Breast epithelium (tissue), 4 donors: ENCODE results near the gene TIFAB. TPM values are rescaled to one million over a fixed set of nuclear protein-coding genes. Genes with fewer than 3 reads are reported as not detected.

Source experiments
- DNase-seq, 2 donors: peaks; one replicate each; pipeline ENCODE4 v3.0.0-alpha.2; 2019; ENCODE audit warnings: low spot score in 2 of 2
- H3K27ac ChIP-seq, 2 donors: fragments of 200-600 bp; sonication (generic) in 1 of 2; one replicate each; pipeline ENCODE4 v1.5.1; 2016 to 2019; ENCODE audit warnings: mild to moderate bottlenecking in 1 of 2
- H3K27me3 ChIP-seq, 2 donors: fragments of 200-600 bp; sonication (generic) in 1 of 2; one replicate each; pipeline versions ENCODE4 v1.5.1 to v1.6.0; 2017 to 2019; ENCODE audit warnings: control low read depth in 1 of 2, mild to moderate bottlenecking in 1 of 2
- H3K36me3 ChIP-seq: fragments of 200-600 bp; one replicate; pipeline ENCODE4 v1.5.1; 2019
- H3K4me1 ChIP-seq, 2 donors: fragments of 200-600 bp; sonication (generic); one replicate each; pipeline ENCODE4 v1.5.1; 2016 to 2019; ENCODE audit warnings: control low read depth in 1 of 2
- H3K4me3 ChIP-seq, 3 donors: fragments of 200-600 bp; sonication (generic); 1 replicate in 2 of 3; 2 replicates in 1 of 3; pipeline ENCODE4 v1.5.1; 2016 to 2019; ENCODE audit warnings: mild to moderate bottlenecking in 3 of 3, moderate library complexity in 2 of 3
- H3K9me3 ChIP-seq, 2 donors: fragments of 200-600 bp; sonication (generic) in 1 of 2; one replicate each; pipeline ENCODE4 v1.5.1; 2016 to 2019; ENCODE audit warnings: control low read depth in 1 of 2
- POLR2A ChIP-seq: fragments of 450-650 bp; IDR thresholded peaks from one replicate; pipeline ENCODE4 v1.6.1; 2016; ENCODE audit warnings: antibody characterized with exemption, mild to moderate bottlenecking, moderate library complexity
- POLR2AphosphoS5 ChIP-seq, 3 donors: sonication (generic); formaldehyde crosslinking; IDR thresholded peaks; one replicate each; pipeline ENCODE4 v1.6.1; 2017; ENCODE audit warnings: antibody characterized with exemption in 3 of 3
- intact Hi-C: fragments of 100-400 bp; cut with DNase I; formaldehyde crosslinking; loops from one replicate; pipeline ENCODE4 v1.15.1; 2023; ENCODE audit warnings: low total_unique reads
- total RNA-seq, 3 donors: library from RNA; depleted of rRNA; stranded (reverse); fragments of >200 nt; gene quantifications; one replicate each; pipeline ENCODE4 v1.1.0, GENCODE V29; 2016
- TF ChIP-seq, protein P1 (sequence below), 3 donors: fragments of 450-650 bp; IDR thresholded peaks; one replicate each; pipeline ENCODE4 v1.5.1; 2016 to 2017; ENCODE audit warnings: antibody characterized with exemption in 3 of 3, mild to moderate bottlenecking in 3 of 3, moderate library complexity in 3 of 3

TIFAB gene
- total RNA-seq, 3 donors from 2014 or later = not detected

DNA sequence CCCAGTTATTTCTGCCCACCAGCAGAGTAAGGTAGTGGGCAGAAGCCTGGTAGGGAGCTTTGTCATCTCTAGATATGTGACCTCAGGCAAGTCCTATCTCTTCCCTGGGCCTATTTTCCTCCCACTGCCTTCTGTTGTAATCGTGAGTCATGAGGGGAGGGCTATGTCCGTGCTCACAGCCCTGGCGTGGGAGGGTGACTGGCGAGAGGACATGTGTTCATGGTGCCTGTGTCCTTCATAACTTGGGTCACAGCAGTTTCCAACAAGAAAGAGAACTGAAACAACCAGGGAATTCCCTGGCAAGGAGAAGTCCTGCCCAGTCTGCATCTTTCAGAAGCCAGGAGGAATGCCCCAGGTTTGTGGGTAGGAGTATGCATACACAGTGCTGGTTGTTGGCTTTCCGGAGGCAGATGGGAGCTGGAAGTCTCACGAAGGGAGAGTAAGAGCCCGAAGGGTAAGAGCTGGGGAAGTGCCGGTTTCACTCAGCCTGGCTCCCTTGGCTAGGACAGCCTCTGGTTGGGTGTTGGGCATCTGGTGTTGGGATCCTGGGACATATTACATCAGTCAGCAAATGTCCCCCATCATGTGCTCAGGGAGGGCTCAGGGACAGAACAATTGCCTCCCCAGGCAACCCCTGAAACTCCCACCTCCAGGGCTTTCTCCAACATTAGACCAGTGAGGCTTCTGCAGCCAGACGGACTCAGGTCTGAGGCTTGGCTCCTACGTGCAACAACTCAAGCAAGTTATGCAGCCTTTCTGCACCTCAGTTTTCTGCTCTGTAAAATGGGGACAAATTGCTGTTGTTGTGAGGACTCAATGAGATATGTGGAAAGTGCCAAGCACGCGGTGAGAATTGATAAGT is 4.3 kb upstream of the TIFAB start:
- intact Hi-C loops = no loop called here
- Histone ChIP-seq H3K27ac (no peak overlapping the region), H3K4me3 (no peak overlapping the region), H3K27me3 (no peaks in the 10 kb centered on the region), H3K36me3 (no peaks in the 10 kb centered on the region), H3K9me3 (no peaks in the 10 kb centered on the region), H3K4me1 (no peaks in the 10 kb centered on the region)
- TF ChIP-seq POLR2AphosphoS5 (IDR thresholded peaks at IDR 0.05) (no peak), POLR2A (no peak)
- TF ChIP-seq, protein P1, sequence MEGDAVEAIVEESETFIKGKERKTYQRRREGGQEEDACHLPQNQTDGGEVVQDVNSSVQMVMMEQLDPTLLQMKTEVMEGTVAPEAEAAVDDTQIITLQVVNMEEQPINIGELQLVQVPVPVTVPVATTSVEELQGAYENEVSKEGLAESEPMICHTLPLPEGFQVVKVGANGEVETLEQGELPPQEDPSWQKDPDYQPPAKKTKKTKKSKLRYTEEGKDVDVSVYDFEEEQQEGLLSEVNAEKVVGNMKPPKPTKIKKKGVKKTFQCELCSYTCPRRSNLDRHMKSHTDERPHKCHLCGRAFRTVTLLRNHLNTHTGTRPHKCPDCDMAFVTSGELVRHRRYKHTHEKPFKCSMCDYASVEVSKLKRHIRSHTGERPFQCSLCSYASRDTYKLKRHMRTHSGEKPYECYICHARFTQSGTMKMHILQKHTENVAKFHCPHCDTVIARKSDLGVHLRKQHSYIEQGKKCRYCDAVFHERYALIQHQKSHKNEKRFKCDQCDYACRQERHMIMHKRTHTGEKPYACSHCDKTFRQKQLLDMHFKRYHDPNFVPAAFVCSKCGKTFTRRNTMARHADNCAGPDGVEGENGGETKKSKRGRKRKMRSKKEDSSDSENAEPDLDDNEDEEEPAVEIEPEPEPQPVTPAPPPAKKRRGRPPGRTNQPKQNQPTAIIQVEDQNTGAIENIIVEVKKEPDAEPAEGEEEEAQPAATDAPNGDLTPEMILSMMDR (IDR thresholded peaks at IDR 0.05) = no peak
- peak in 1 of 2 donors; percentile 25 for DNase-seq

- Histone ChIP-seq H3K27ac (no peak overlapping the region), H3K36me3 (no peaks in the 10 kb centered on the region), H3K4me3 (no peak overlapping the region), H3K4me1 (no peaks in the 10 kb centered on the region), H3K27me3 (no peaks in the 10 kb centered on the region), H3K9me3 (no peaks in the 10 kb centered on the region)
- TF ChIP-seq POLR2AphosphoS5 (IDR thresholded peaks at IDR 0.05) (no peak), POLR2A (no peak)
- intact Hi-C loops = no loop called here
- no peak for DNase-seq
Observed at GRCh38 chr5:135455876-135456237, 3.7 kb upstream of the TIFAB start.

- no peaks in the 10 kb centered on the region for H3K9me3 ChIP-seq
- no peaks in the 10 kb centered on the region for H3K27me3 ChIP-seq
- no peak for DNase-seq
- intact Hi-C loops = no loop called here
- no peak overlapping the region for H3K4me3 ChIP-seq
- no peaks in the 10 kb centered on the region for H3K4me1 ChIP-seq
- H3K27ac ChIP-seq = no peak overlapping the region
- H3K36me3 ChIP-seq = no peaks in the 10 kb centered on the region
- TF ChIP-seq, protein P1 (IDR thresholded peaks at IDR 0.05) = no peak
- TF ChIP-seq POLR2A (no peak), POLR2AphosphoS5 (IDR thresholded peaks at IDR 0.05) (no peak)
Observed at GRCh38 chr5:135454946-135455345, 2.8 kb upstream of the TIFAB start.

- H3K27ac ChIP-seq = no peak overlapping the region
- no peaks in the 10 kb centered on the region for H3K4me1 ChIP-seq
- TF ChIP-seq POLR2A (no peak), POLR2AphosphoS5 (IDR thresholded peaks at IDR 0.05) (no peak)
- TF ChIP-seq, protein P1 (IDR thresholded peaks at IDR 0.05) = no peak
- no peaks in the 10 kb centered on the region for H3K27me3 ChIP-seq
- no peaks in the 10 kb centered on the region for H3K9me3 ChIP-seq
- intact Hi-C loops = no loop called here
- DNase-seq = no peak
- no peak overlapping the region for H3K4me3 ChIP-seq
- H3K36me3 ChIP-seq = no peaks in the 10 kb centered on the region
Observed at GRCh38 chr5:135453613-135454012, 1.5 kb upstream of the TIFAB start.

DNA sequence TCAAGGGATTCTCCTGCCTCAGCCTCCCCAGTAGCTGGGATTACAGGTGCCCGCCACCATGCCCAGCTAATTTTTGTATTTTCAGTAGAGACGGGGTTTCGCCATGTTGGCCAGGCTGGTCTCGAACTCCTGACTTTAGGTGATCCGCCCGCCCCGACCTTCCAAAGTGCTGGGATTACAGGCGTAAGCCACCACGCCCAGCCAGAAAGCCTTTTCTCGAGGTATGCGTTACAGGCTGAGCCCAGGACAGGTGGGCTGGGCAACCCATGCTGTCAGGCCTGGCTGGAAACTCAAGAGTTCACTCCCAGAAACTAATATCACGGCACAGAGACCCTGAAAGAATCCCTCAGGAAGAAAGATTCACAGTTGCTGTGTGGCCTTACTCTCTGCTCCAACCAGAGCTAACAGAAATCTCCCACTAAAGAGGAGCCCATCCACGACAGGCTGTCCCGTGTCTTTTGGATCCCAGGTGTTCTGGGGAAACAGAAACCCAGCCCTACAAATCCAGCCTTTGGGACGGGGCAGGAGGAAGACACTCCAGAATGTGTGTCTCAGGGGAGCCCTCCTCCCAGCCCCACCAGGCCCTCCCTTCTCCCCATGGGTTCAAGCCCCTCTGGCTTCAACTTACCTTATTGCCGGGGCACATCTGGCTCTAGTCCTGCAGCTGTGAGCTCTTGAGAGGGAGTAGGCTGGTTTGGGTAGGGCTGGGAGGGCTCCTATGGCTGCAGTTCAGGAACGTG is 400 bp downstream of the TIFAB start:
- Histone ChIP-seq H3K36me3 (no peaks in the 10 kb centered on the region), H3K4me3 (no peak overlapping the region), H3K27me3 (no peaks in the 10 kb centered on the region), H3K4me1 (no peaks in the 10 kb centered on the region), H3K9me3 (no peaks in the 10 kb centered on the region), H3K27ac (no peak overlapping the region)
- intact Hi-C loops = no loop called here
- TF ChIP-seq, protein P1 (IDR thresholded peaks at IDR 0.05) = no peak
- TF ChIP-seq POLR2A = no peak
- TF ChIP-seq POLR2AphosphoS5 (IDR thresholded peaks at IDR 0.05) = no peak
- DNase-seq = no peak
